ENCODE results near the gene SPHK2.

GRCh38 chr19:48629599-48630295, 10.4 kb downstream of the SPHK2 start:
- TF ChIP-seq CTCF (IDR thresholded peaks at IDR 0.05) (no peak), POLR2A (IDR thresholded peaks at IDR 0.05) (peak in 1 of 2 donors; percentile 16)
